GM12878 (cell line): ENCODE measurements around the gene SARS1. TPM values are rescaled to one million over a fixed set of nuclear protein-coding genes. Genes with fewer than 3 reads are reported as not detected.

Source experiments
- ATAC-seq: fragments of 200-7000 bp; cut with Tn5 transposase; 3 replicates; pipeline ENCODE4 v1.9.1; 2020; ENCODE audit warnings: mild to moderate bottlenecking, moderate library complexity
- BruUV-seq: library from RNA; stranded (reverse); fragments of 400-500 nt; replicated peaks from 2 replicates; lab custom pipeline; 2021; lab: Mats Ljungman, UMichigan
- CTCF ChIA-PET: fragments of 300-600 bp; sonication (Branson Sonifier 250); formaldehyde crosslinking; extraction: SDS; loops from one replicate; lab custom pipeline; 2021; ENCODE audit warnings: inconsistent platforms; lab: Yijun Ruan, JAX
- POLR2A ChIA-PET: fragments of 350-600 bp; formaldehyde crosslinking; extraction: SDS; loops from one replicate; lab custom pipeline; 2021; ENCODE audit warnings: inconsistent platforms; lab: Charles Lee
- RAD21 ChIA-PET: fragments of 300-600 bp; sonication (Branson Sonifier 250); formaldehyde crosslinking; loops from one replicate; lab custom pipeline; 2023; ENCODE audit warnings: antibody characterized with exemption; ENCODE audit not compliant: unreplicated experiment; lab: Charles Lee
- SMC1A ChIA-PET: fragments of 300-600 bp; sonication (Branson Sonifier 250); formaldehyde crosslinking; loops from one replicate; lab custom pipeline; 2023; ENCODE audit not compliant: unreplicated experiment, uncharacterized antibody; lab: Charles Lee
- DNase-seq: peaks from one replicate; pipeline ENCODE4 v3.0.0-alpha.2; 2011; ENCODE audit warnings: low read depth, low spot score
- FAIRE-seq: peaks from 3 replicates; lab custom pipeline; 2011; peaks lifted over from hg19 to GRCh38; lab: Jason Lieb, UNC
- H2AFZ ChIP-seq: 2 replicates; pipeline ENCODE4 v1.6.0; 2011; ENCODE audit warnings: low read depth, low read length, control low read depth; ENCODE audit not compliant: control insufficient read depth
- H3K27ac ChIP-seq: 2 replicates; pipeline ENCODE4 v1.5.1; 2011; ENCODE audit warnings: control low read depth; ENCODE audit not compliant: control insufficient read depth, insufficient read depth
- H3K27me3 ChIP-seq, 2 experiments: replicated peaks in 1 of 2; 2 replicates each; pipeline versions ENCODE4 v1.6.0 to v1.6.1; 2011; ENCODE audit warnings: low read length in 1 of 2; ENCODE audit not compliant: control insufficient read depth in 2 of 2, insufficient read depth in 2 of 2
- H3K36me3 ChIP-seq, 2 experiments: 2 replicates each; pipeline ENCODE4 v1.5.1; 2011; ENCODE audit warnings: low read length in 1 of 2; ENCODE audit not compliant: control insufficient read depth in 2 of 2, insufficient read depth in 2 of 2
- H3K4me1 ChIP-seq: 2 replicates; pipeline ENCODE4 v1.6.1; 2011; ENCODE audit warnings: mild to moderate bottlenecking, low read length, moderate library complexity, mixed read lengths; ENCODE audit not compliant: control insufficient read depth, insufficient read depth
- H3K4me2 ChIP-seq: 2 replicates; pipeline ENCODE4 v1.6.0; 2011; ENCODE audit warnings: control low read depth; ENCODE audit not compliant: control insufficient read depth, insufficient read depth
- H3K4me3 ChIP-seq: fragments of 200-600 bp; sonication (generic); 2 replicates; pipeline ENCODE4 v1.5.1; 2016
- H3K79me2 ChIP-seq: 2 replicates; pipeline ENCODE4 v1.6.0; 2011; ENCODE audit warnings: low read length; ENCODE audit not compliant: control insufficient read depth, insufficient read depth
- H3K9ac ChIP-seq: 2 replicates; pipeline ENCODE4 v1.8.0; 2011; ENCODE audit warnings: low read length, control low read depth, mixed read lengths; ENCODE audit not compliant: control insufficient read depth, insufficient read depth
- H3K9me3 ChIP-seq: replicated peaks from 3 replicates; pipeline ENCODE4 v1.5.1; 2011; ENCODE audit warnings: mild to moderate bottlenecking, low read length; ENCODE audit not compliant: control insufficient read depth, insufficient read depth
- H4K20me1 ChIP-seq: 2 replicates; pipeline ENCODE4 v1.6.0; 2011; ENCODE audit not compliant: control insufficient read depth, insufficient read depth
- ATF7 ChIP-seq: fragments of 450-650 bp; IDR thresholded peaks from 2 replicates; pipeline ENCODE4 v1.6.1; 2016; ENCODE audit warnings: low read depth, mild to moderate bottlenecking
- BHLHE40 ChIP-seq, 2 experiments: fragments of 450-650 bp in 1 of 2; IDR thresholded peaks; 2 replicates each; pipeline ENCODE4 v1.6.1; 2011 to 2017; ENCODE audit warnings: low read depth in 2 of 2, borderline replicate concordance in 1 of 2, improper control_type of control experiment in 1 of 2, low read length in 1 of 2, mild to moderate bottlenecking in 1 of 2
- BRCA1 ChIP-seq: IDR thresholded peaks from 2 replicates; pipeline ENCODE4 v1.6.1; 2011; ENCODE audit warnings: low read depth, low read length, improper control_type of control experiment
- CHD2 ChIP-seq: IDR thresholded peaks from 2 replicates; pipeline ENCODE4 v1.6.1; 2011; ENCODE audit warnings: low read depth, low read length, improper control_type of control experiment, borderline replicate concordance
- MXI1 ChIP-seq: fragments of 150-350 bp; IDR thresholded peaks from 2 replicates; pipeline ENCODE4 v1.6.1; 2011; ENCODE audit warnings: low read depth, mild to moderate bottlenecking, inconsistent platforms, low read length, improper control_type of control experiment
- RAD21 ChIP-seq: IDR thresholded peaks from 2 replicates; pipeline ENCODE4 v1.6.1; 2011; ENCODE audit warnings: mild to moderate bottlenecking, low read depth, low read length, moderate library complexity; ENCODE audit not compliant: insufficient read depth
- SMARCA5 ChIP-seq: fragments of 450-650 bp; IDR thresholded peaks from 2 replicates; pipeline ENCODE4 v1.6.1; 2017; ENCODE audit warnings: mild to moderate bottlenecking
- SP1 ChIP-seq: IDR thresholded peaks from one replicate; pipeline ENCODE4 v1.6.1; 2011; ENCODE audit warnings: low read depth, low read length
- SREBF2 ChIP-seq: IDR thresholded peaks from 2 replicates; pipeline ENCODE4 v1.6.1; 2012; ENCODE audit warnings: mild to moderate bottlenecking, low read length
- STAT1 ChIP-seq: fragments of 450-650 bp; conservative IDR thresholded peaks from 2 replicates; pipeline ENCODE4 v1.6.1; 2014; ENCODE audit warnings: antibody characterized with exemption, mild to moderate bottlenecking
- STAT3 ChIP-seq: IDR thresholded peaks from 2 replicates; pipeline ENCODE4 v1.6.1; 2011; ENCODE audit warnings: low read depth, low read length, improper control_type of control experiment
- YY1 ChIP-seq: IDR thresholded peaks from 2 replicates; pipeline ENCODE4 v1.6.1; 2011; ENCODE audit warnings: low read depth, mild to moderate bottlenecking, low read length
- ZNF622 ChIP-seq: fragments of 450-650 bp; IDR thresholded peaks from 2 replicates; pipeline ENCODE4 v1.6.1; 2017; ENCODE audit warnings: mild to moderate bottlenecking, inconsistent platforms
- ZSCAN29 ChIP-seq: fragments of 450-650 bp; IDR thresholded peaks from 2 replicates; pipeline ENCODE4 v1.6.1; 2017; ENCODE audit warnings: mild to moderate bottlenecking, moderate library complexity
- WGBS: methylation state at CpG from one replicate; pipeline ENCODE4 v1.1.6; 2016; ENCODE audit warnings: low lambda C conversion rate; ENCODE audit not compliant: insufficient replicate concordance, insufficient coverage; ENCODE audit errors: missing lambda C conversion rate; 5-methylcytosine and 5-hydroxymethylcytosine counted together
- in situ Hi-C: fragments of 300-500 bp; cut with MboI; formaldehyde crosslinking; loops from 9 replicates; pipeline ENCODE4 v1.14.3; 2018; ENCODE audit warnings: mixed read lengths
- intact Hi-C: fragments of 100-400 bp; cut with micrococcal nuclease; formaldehyde crosslinking; loops from one replicate; pipeline ENCODE4 v1.14.2; 2022; ENCODE audit not compliant: unreplicated experiment
- polyA plus RNA-seq, 11 experiments: library from polyadenylated mRNA; depleted of rRNA in 4 of 11; unstranded in 6 of 11; stranded (reverse) in 5 of 11; fragments of >200 nt; fragmentation: Nextera tagmentation in 4 of 11; fragmentation: Illumina TruSeq in 1 of 11; extraction: Ambion mirVana in 4 of 11; extraction: Trizol in 1 of 11; gene quantifications; 1 replicate in 1 of 11; 2 replicates in 10 of 11; pipeline versions ENCODE4 v1.2.1 to v1.2.3, GENCODE V29; 2011 to 2016; ENCODE audit warnings: inconsistent platforms in 2 of 11, missing spikeins in 2 of 11, low read depth in 1 of 11
- total RNA-seq, 4 experiments: library from RNA; depleted of rRNA in 3 of 4; stranded (reverse); fragments of >200 nt in 3 of 4; fragmentation: Illumina TruSeq in 1 of 4; extraction: Trizol in 1 of 4; gene quantifications; 2 replicates each; pipeline versions ENCODE4 v1.2.1 to v1.2.3, GENCODE V29; 2013 to 2021
- TF ChIP-seq, protein P1 (sequence below): IDR thresholded peaks from 2 replicates; pipeline ENCODE4 v1.6.1; 2012; ENCODE audit warnings: low read length, inconsistent platforms

The SARS1 gene
- total and polyA plus RNA-seq, 10 of the 15 experiments (the other 5 are each of a cell fraction or from before 2014, with no cell fraction given): 103 to 202 (median 138) TPM

DNA sequence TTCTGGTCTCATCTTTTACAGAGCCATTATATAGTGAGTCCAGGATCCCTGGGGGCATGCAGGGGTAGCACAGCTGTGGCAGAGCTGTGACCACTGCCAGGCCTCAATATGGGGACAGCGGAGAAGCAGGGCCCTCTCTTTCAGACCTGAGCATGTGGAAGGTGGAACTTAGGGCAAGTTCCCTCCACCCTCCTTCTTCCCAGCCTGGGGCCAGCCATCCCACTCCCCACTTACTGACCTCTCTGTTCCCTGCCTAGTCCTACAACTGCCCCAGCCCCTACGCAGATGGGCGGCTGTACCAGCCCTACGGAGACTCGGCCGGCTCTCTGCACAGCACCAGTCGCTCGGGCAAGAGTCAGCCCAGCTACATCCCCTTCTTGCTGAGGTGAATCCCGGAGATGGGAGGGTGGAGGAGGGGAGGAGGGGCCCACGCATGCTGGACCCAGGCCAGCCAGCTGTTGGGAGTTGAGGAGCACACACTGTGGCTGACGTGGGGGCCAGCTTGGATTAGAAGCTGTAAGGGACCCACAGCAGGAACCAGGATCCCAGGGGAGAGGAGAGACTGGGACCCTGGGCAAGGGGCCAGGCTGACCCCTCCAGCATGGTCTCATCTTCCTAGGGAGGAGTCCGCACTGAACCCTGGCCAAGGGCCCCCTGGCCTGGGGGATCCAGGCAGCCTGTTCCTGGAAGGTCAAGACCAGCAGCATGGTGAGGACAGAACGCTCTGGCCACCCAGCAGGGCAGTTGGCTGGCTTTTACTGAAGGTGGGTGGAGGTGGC, 58.5 kb downstream of the SARS1 start:
- FAIRE-seq: no peak

More for the DNA sequence above, 58.5 kb downstream of the SARS1 start:
- 46% methylated on average over 13 of the region's 13 CpGs for WGBS
- SMC1A ChIA-PET: no interaction called here
- H3K4me2 ChIP-seq: no peak overlapping the region
- intact Hi-C loops: no loop called here
- H3K9ac ChIP-seq: no peak overlapping the region
- CTCF ChIA-PET: no interaction called here
- in situ Hi-C loops: no loop called here
- ATAC-seq (no peak), DNase-seq (no peak)
- H3K36me3 ChIP-seq: no peaks in the 10 kb centered on the region
- RAD21 ChIA-PET: no interaction called here
- TF ChIP-seq CHD2 (no peak), SREBF2 (no peak), BHLHE40 (IDR thresholded peaks at IDR 0.05; ENCODE audit: borderline replicate concordance in 1 of 2, low read depth in 2 of 2, low read length in 1 of 2) (no peak), ATF7 (no peak), SP1 (no peak), STAT1 (no peak), MXI1 (no peak), STAT3 (no peak), SMARCA5 (no peak), ZSCAN29 (no peak), RAD21 (no peak), YY1 (no peak), ZNF622 (no peak), BRCA1 (no peak)
- TF ChIP-seq, protein P1, sequence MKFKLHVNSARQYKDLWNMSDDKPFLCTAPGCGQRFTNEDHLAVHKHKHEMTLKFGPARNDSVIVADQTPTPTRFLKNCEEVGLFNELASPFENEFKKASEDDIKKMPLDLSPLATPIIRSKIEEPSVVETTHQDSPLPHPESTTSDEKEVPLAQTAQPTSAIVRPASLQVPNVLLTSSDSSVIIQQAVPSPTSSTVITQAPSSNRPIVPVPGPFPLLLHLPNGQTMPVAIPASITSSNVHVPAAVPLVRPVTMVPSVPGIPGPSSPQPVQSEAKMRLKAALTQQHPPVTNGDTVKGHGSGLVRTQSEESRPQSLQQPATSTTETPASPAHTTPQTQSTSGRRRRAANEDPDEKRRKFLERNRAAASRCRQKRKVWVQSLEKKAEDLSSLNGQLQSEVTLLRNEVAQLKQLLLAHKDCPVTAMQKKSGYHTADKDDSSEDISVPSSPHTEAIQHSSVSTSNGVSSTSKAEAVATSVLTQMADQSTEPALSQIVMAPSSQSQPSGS: no peak
- no TSS peak for BruUV-seq
- peaks cover 0 to 1% of the 10 kb centered on the region in 2 experiments; a peak in 1 of 4 replicates for H3K27me3 ChIP-seq
- no peak overlapping the region for H3K4me3 ChIP-seq
- no peak overlapping the region for H3K27ac ChIP-seq
- POLR2A ChIA-PET: no interaction called here
- no peaks in the 10 kb centered on the region for H3K79me2 ChIP-seq
- no peaks in the 10 kb centered on the region for H3K9me3 ChIP-seq
- H3K4me1 ChIP-seq: no peaks in the 10 kb centered on the region
- H4K20me1 ChIP-seq: no peaks in the 10 kb centered on the region
- H2AFZ ChIP-seq: no peak overlapping the region
